ENCODE results near the gene DCHS1. TPM values are rescaled to one million over a fixed set of nuclear protein-coding genes. Genes with fewer than 3 reads are reported as not detected.

The DCHS1 gene
- total and polyA plus RNA-seq, 2 of the 13 experiments (the other 11 are each of a cell fraction or from before 2014, with no cell fraction given), result under 0.01 to 0.03 TPM

GRCh38 chr11:6596239-6596877 is 59.3 kb downstream of the DCHS1 start:
- peaks cover 32% of the 10 kb centered on the region for H3K4me1 ChIP-seq (ENCODE audit: insufficient read depth, low read length)
- no TSS peak for BruUV-seq (replicated peaks)
- H3K27me3 ChIP-seq (ENCODE audit: control insufficient read depth in 1 of 2, insufficient read depth in 2 of 2, low read length in 2 of 2), result no peaks in the 10 kb centered on the region
- H3K36me3 ChIP-seq (replicated peaks in 1 of 2; ENCODE audit: control insufficient read depth in 1 of 2, insufficient read depth in 2 of 2, low read length in 2 of 2), result peaks cover 15 to 30% of the 10 kb centered on the region in 2 experiments
- no peak for FAIRE-seq
- no peaks in the 10 kb centered on the region for H3K79me2 ChIP-seq (ENCODE audit: insufficient read depth, low read length)
- intact Hi-C loops (cut with micrococcal nuclease; ENCODE audit: unreplicated experiment), result no loop called here
- H4K20me1 ChIP-seq (ENCODE audit: insufficient read depth, low read length), result no peaks in the 10 kb centered on the region
- TF ChIP-seq PCBP2 (optimal IDR thresholded peaks at IDR 0.05; ENCODE audit: low read depth, low read length, poor library complexity, severe bottlenecking) (no peak), RFX5 (IDR thresholded peaks at IDR 0.05; ENCODE audit: low read depth, low read length) (no peak), TBP (CRISPR knock-in tag; IDR thresholded peaks at IDR 0.05) (no peak), GLMP (CRISPR knock-in tag; IDR thresholded peaks at IDR 0.05; ENCODE audit: borderline replicate concordance) (no peak), SMAD1 (CRISPR knock-in tag; IDR thresholded peaks at IDR 0.05; ENCODE audit: borderline replicate concordance, low read depth) (no peak), CREM (IDR thresholded peaks at IDR 0.05) (no peak), CREM (CRISPR knock-in tag; IDR thresholded peaks at IDR 0.05) (no peak), PHF5A (CRISPR knock-in tag; IDR thresholded peaks at IDR 0.05; ENCODE audit: low read depth, unreplicated experiment) (no peak)
- no peak overlapping the region for H3K4me3 ChIP-seq (replicated peaks in 1 of 3; ENCODE audit: insufficient read depth in 1 of 3, low read depth in 2 of 3, low read length in 3 of 3)
- ATAC-seq, result no peak
- no peak overlapping the region for H2AFZ ChIP-seq (ENCODE audit: low read length)
- no peaks in the 10 kb centered on the region for H3K9me3 ChIP-seq (ENCODE audit: low read length)
- ChIA-PET POLR2A (no interaction called here), CTCF (ENCODE audit: low intra/inter-chr PET ratio, low total read pairs) (no interaction called here)
- H3K9ac ChIP-seq (ENCODE audit: insufficient read depth, low read depth, low read length), result no peak overlapping the region
- H3K4me2 ChIP-seq (ENCODE audit: low read depth, low read length), result no peak overlapping the region
- in situ Hi-C loops (cut with HindIII; ENCODE audit: extremely low pct_ligation_motif_present, low pct_unique_long_range_greater_than_20kb), result no loop called here
- no peak overlapping the region for H3K27ac ChIP-seq (ENCODE audit: extremely low read length, insufficient read depth, low read length)
- DNase-seq (ENCODE audit: low spot score), result no peak
- 97% methylated on average over 5 of the region's 5 CpGs for WGBS (ENCODE audit: low lambda C conversion rate)
